Neural cell (in vitro differentiated cells): ENCODE results near the gene FOSL2. TPM values are rescaled to one million over a fixed set of nuclear protein-coding genes. Genes with fewer than 3 reads are reported as not detected.

Source experiments
- H2AFZ ChIP-seq: fragments of 200-600, 300-800 bp; sonication (generic), shearing (Covaris generic); 2 replicates; pipeline ENCODE4 v1.6.0; 2014; ENCODE audit warnings: low read depth, mild to moderate bottlenecking, antibody characterized with exemption, low read length, moderate library complexity
- H3F3A ChIP-seq: fragments of 200-600 bp; shearing (Covaris generic); 2 replicates; pipeline ENCODE4 v1.6.1; 2016; ENCODE audit warnings: mild to moderate bottlenecking, moderate library complexity, mixed read lengths, antibody characterized with exemption, low read length; ENCODE audit not compliant: insufficient read depth, poor library complexity, severe bottlenecking
- H3K27ac ChIP-seq: fragments of 200-600, 300-800 bp; sonication (generic), shearing (Covaris generic); 2 replicates; pipeline ENCODE4 v1.5.1; 2014; ENCODE audit warnings: mild to moderate bottlenecking, low read length, moderate library complexity
- H3K27me3 ChIP-seq: fragments of 300-800, 200-600 bp; sonication (generic), shearing (Covaris generic); 2 replicates; pipeline ENCODE4 v1.6.0; 2014; ENCODE audit warnings: mild to moderate bottlenecking, low read depth, low read length, moderate library complexity; ENCODE audit not compliant: insufficient read depth
- H3K36me3 ChIP-seq: fragments of 300-800, 200-600 bp; sonication (generic), shearing (Covaris generic); 2 replicates; pipeline ENCODE4 v1.5.1; 2014; ENCODE audit warnings: mild to moderate bottlenecking, antibody characterized with exemption, low read length, moderate library complexity; ENCODE audit not compliant: insufficient read depth
- H3K4me2 ChIP-seq: fragments of 300-800, 200-600 bp; sonication (generic), shearing (Covaris generic); 2 replicates; pipeline ENCODE4 v1.6.0; 2014; ENCODE audit warnings: mild to moderate bottlenecking, low read length
- H3K4me3 ChIP-seq: fragments of 300-800, 200-600 bp; sonication (generic), shearing (Covaris generic); 2 replicates; pipeline ENCODE4 v1.5.1; 2014; ENCODE audit warnings: mild to moderate bottlenecking, low read length, moderate library complexity
- H3K79me2 ChIP-seq: fragments of 200-600 bp; shearing (Covaris generic); replicated peaks from 2 replicates; pipeline ENCODE4 v1.6.0; 2014; ENCODE audit warnings: mild to moderate bottlenecking, low read length, moderate library complexity; ENCODE audit not compliant: insufficient read depth
- H3K9ac ChIP-seq: fragments of 300-800, 200-600 bp; sonication (generic), shearing (Covaris generic); 2 replicates; pipeline ENCODE4 v1.6.1; 2016; ENCODE audit warnings: mild to moderate bottlenecking, low read length, mixed read lengths
- H3K9me2 ChIP-seq: fragments of 200-600 bp; shearing (Covaris generic); 2 replicates; pipeline ENCODE4 v1.6.1; 2016; ENCODE audit warnings: mild to moderate bottlenecking, low read length, mixed read lengths; ENCODE audit not compliant: insufficient read depth
- H3K9me3 ChIP-seq: fragments of 200-600, 300-800 bp; sonication (generic), shearing (Covaris generic); 2 replicates; pipeline ENCODE4 v1.6.1; 2016; ENCODE audit warnings: mild to moderate bottlenecking, mixed run types, low read length, moderate library complexity, mixed read lengths
- H4K20me1 ChIP-seq: fragments of 200-600 bp; shearing (Covaris generic); 2 replicates; pipeline ENCODE4 v1.6.1; 2016; ENCODE audit warnings: mild to moderate bottlenecking, mixed run types; ENCODE audit not compliant: insufficient read depth
- EP300 ChIP-seq: fragments of 450-650 bp; conservative IDR thresholded peaks from 2 replicates; pipeline ENCODE4 v1.6.1; 2014; ENCODE audit warnings: antibody characterized with exemption, mild to moderate bottlenecking, moderate library complexity; ENCODE audit not compliant: poor library complexity, severe bottlenecking
- EZH2 ChIP-seq: fragments of 200-600, 300-800 bp; shearing (Covaris generic), sonication (generic); IDR thresholded peaks from 2 replicates; pipeline ENCODE4 v1.6.1; 2014; ENCODE audit warnings: antibody characterized with exemption, low read length, borderline replicate concordance, mild to moderate bottlenecking; ENCODE audit not compliant: insufficient read depth, poor library complexity, severe bottlenecking
- MXI1 ChIP-seq: fragments of 450-650 bp; conservative IDR thresholded peaks from 2 replicates; pipeline ENCODE4 v1.6.1; 2014; ENCODE audit warnings: antibody characterized with exemption, mild to moderate bottlenecking; ENCODE audit not compliant: poor library complexity, severe bottlenecking
- POLR2AphosphoS5 ChIP-seq: IDR thresholded peaks from 2 replicates; pipeline ENCODE4 v1.6.1; 2012
- RAD21 ChIP-seq: fragments of 450-650 bp; conservative IDR thresholded peaks from 2 replicates; pipeline ENCODE4 v1.6.1; 2014; ENCODE audit warnings: antibody characterized with exemption, mild to moderate bottlenecking, moderate library complexity
- REST ChIP-seq: IDR thresholded peaks from 2 replicates; pipeline ENCODE4 v1.6.1; 2012; ENCODE audit warnings: borderline replicate concordance
- SMC3 ChIP-seq: fragments of 450-650 bp; conservative IDR thresholded peaks from 2 replicates; pipeline ENCODE4 v1.6.1; 2014; ENCODE audit warnings: antibody characterized with exemption, mild to moderate bottlenecking, moderate library complexity; ENCODE audit not compliant: poor library complexity
- TAF1 ChIP-seq: IDR thresholded peaks from 2 replicates; pipeline ENCODE4 v1.6.1; 2012; ENCODE audit warnings: low read depth
- polyA plus RNA-seq: library from polyadenylated mRNA; depleted of rRNA; stranded (reverse); fragments of >200 nt; gene quantifications from 2 replicates; pipeline ENCODE4 v1.2.3, GENCODE V29; 2014
- TF ChIP-seq, protein P1 (sequence below): fragments of 450-650 bp; IDR thresholded peaks from 2 replicates; pipeline ENCODE4 v1.5.1; 2014; ENCODE audit warnings: antibody characterized with exemption, mild to moderate bottlenecking, moderate library complexity; ENCODE audit not compliant: poor library complexity, severe bottlenecking

The FOSL2 gene
- polyA plus RNA-seq, 1 donor from 2014 or later: 2.8 TPM

DNA sequence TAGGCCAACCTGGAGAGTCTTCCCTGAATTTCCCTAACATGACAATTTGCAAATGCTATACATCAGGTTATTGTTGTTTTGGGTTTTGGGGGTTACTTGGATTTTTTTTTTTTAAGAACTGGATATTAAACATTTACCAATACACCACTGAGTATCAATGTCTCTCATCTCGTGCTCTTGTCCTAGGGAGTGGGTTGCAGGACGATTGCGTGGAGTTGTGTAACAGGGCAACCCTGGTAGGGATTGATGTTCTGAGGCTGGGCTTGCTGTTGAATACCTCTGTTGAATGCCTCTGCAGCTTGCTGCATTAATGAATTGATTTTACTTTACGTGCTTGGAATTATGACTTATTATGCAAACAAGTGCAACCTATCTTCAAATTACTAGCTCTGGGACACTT is 18.8 kb upstream of the FOSL2 start:
- Histone ChIP-seq H3K79me2 (no peaks in the 10 kb centered on the region), H3K9ac (no peak overlapping the region), H3K9me3 (no peaks in the 10 kb centered on the region), H3K4me3 (no peak overlapping the region), H2AFZ (no peak overlapping the region), H3K27me3 (no peaks in the 10 kb centered on the region), H3F3A (no peaks in the 10 kb centered on the region), H3K4me2 (no peak overlapping the region), H4K20me1 (no peaks in the 10 kb centered on the region), H3K9me2 (no peaks in the 10 kb centered on the region), H3K36me3 (no peaks in the 10 kb centered on the region), H3K27ac (no peak overlapping the region)
- TF ChIP-seq EP300: no peak
- no peak for TF ChIP-seq EZH2
- no peak for TF ChIP-seq RAD21
- no peak for TF ChIP-seq SMC3
- no peak for TF ChIP-seq TAF1

DNA sequence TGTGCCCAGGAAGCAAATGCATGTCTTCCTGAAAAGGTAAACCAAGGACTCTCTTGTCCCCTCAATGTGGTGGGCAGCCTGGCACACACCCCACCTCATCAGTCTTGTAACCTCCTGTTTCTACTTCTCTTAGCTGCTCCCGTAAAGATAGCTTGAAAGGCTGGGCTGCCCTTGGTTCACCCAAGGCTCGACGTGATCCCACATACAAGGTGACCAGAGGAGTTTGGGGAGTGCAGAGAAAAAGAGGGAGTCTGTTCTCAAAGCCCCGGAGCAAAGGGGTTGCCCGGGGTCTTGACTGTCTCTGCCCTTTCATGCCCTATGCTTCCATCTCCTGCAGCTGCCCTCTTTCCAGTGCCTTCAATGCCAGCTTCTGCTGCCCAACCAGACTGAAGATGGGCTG is 18.3 kb upstream of the FOSL2 start:
- TF ChIP-seq EP300 (no peak), RAD21 (no peak), TAF1 (no peak), REST (no peak), POLR2AphosphoS5 (no peak), MXI1 (no peak), EZH2 (no peak), SMC3 (no peak)
- TF ChIP-seq, protein P1, sequence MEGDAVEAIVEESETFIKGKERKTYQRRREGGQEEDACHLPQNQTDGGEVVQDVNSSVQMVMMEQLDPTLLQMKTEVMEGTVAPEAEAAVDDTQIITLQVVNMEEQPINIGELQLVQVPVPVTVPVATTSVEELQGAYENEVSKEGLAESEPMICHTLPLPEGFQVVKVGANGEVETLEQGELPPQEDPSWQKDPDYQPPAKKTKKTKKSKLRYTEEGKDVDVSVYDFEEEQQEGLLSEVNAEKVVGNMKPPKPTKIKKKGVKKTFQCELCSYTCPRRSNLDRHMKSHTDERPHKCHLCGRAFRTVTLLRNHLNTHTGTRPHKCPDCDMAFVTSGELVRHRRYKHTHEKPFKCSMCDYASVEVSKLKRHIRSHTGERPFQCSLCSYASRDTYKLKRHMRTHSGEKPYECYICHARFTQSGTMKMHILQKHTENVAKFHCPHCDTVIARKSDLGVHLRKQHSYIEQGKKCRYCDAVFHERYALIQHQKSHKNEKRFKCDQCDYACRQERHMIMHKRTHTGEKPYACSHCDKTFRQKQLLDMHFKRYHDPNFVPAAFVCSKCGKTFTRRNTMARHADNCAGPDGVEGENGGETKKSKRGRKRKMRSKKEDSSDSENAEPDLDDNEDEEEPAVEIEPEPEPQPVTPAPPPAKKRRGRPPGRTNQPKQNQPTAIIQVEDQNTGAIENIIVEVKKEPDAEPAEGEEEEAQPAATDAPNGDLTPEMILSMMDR: no peak
- Histone ChIP-seq H3K4me3 (no peak overlapping the region), H3K9me3 (no peaks in the 10 kb centered on the region), H3K27ac (no peak overlapping the region), H3K27me3 (no peaks in the 10 kb centered on the region), H2AFZ (no peak overlapping the region), H3K36me3 (no peaks in the 10 kb centered on the region), H3F3A (no peaks in the 10 kb centered on the region), H3K9ac (no peak overlapping the region), H3K9me2 (no peaks in the 10 kb centered on the region), H3K4me2 (no peak overlapping the region), H4K20me1 (no peaks in the 10 kb centered on the region), H3K79me2 (no peaks in the 10 kb centered on the region)

- H3K27ac ChIP-seq: no peak overlapping the region
- H3K79me2 ChIP-seq: no peaks in the 10 kb centered on the region
- no peak overlapping the region for H3K4me3 ChIP-seq
- H3F3A ChIP-seq: no peaks in the 10 kb centered on the region
- H3K36me3 ChIP-seq: no peaks in the 10 kb centered on the region
- TF ChIP-seq SMC3 (no peak), POLR2AphosphoS5 (no peak)
- TF ChIP-seq, protein P1: no peak
- H3K4me2 ChIP-seq: no peak overlapping the region
- H3K9ac ChIP-seq: no peak overlapping the region
- H3K27me3 ChIP-seq: no peaks in the 10 kb centered on the region
- no peak overlapping the region for H2AFZ ChIP-seq
- H3K9me2 ChIP-seq: no peaks in the 10 kb centered on the region
- no peaks in the 10 kb centered on the region for H3K9me3 ChIP-seq
- H4K20me1 ChIP-seq: no peaks in the 10 kb centered on the region
Measured at GRCh38 chr2:28375236-28375635, 17.4 kb upstream of the FOSL2 start.
